Measurements from ENCODE around the gene NSG1.
"Not testable (repeated sequence)": the region's sequence is repeated elsewhere in the genome, so short reads cannot be mapped to it uniquely, and the experiment has no call there.

The NSG1 gene

DNA sequence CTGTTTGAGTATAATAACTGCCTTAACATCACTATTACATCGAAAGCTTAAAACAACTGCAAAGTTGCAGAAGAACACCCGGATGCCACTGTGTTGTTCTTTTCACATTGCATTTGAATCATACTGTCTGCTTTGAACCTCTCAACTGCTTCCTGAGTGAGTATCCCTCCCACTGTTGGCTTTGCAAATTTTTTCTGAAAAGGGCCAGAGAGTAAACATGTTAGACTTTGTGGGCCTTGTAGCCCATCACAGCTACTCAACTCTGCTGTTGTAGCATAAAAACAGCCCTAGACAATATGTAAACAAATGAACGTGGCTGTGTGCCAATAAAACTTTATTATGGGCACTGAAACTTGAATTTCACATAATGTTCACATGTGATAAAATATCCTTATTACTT is 76.1 kb downstream of the NSG1 start:
- TF ChIP-seq, protein P1, sequence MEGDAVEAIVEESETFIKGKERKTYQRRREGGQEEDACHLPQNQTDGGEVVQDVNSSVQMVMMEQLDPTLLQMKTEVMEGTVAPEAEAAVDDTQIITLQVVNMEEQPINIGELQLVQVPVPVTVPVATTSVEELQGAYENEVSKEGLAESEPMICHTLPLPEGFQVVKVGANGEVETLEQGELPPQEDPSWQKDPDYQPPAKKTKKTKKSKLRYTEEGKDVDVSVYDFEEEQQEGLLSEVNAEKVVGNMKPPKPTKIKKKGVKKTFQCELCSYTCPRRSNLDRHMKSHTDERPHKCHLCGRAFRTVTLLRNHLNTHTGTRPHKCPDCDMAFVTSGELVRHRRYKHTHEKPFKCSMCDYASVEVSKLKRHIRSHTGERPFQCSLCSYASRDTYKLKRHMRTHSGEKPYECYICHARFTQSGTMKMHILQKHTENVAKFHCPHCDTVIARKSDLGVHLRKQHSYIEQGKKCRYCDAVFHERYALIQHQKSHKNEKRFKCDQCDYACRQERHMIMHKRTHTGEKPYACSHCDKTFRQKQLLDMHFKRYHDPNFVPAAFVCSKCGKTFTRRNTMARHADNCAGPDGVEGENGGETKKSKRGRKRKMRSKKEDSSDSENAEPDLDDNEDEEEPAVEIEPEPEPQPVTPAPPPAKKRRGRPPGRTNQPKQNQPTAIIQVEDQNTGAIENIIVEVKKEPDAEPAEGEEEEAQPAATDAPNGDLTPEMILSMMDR (IDR thresholded peaks at IDR 0.05; ENCODE audit: low read depth, low read length), result no peak
- H3K4me3 ChIP-seq (ENCODE audit: low read depth, low read length), result no peak overlapping the region

DNA sequence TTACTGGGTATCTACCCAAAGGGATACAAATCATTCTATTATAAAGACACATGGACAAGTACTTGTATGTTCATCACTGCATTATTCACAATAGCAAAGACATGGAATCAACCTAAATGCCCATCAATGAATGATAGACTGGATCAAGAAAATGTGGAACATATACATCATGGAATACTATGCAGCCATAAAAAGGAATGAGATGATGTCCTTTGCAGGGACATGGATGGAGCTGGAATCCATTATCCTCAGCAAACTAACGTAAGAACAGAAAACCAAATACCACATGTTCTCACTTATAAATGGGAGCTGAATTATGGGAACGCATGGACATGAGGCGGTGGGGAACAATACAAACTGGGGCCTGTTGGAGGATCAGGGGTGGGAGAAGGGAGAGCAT is 78.3 kb downstream of the NSG1 start:
- not testable (repeated sequence) for H3K4me3 ChIP-seq (ENCODE audit: low read depth, low read length)

Data from WI38 (cell line).